Fibroblast of lung (primary cell): ENCODE results near the gene PRLR. TPM values are rescaled to one million over a fixed set of nuclear protein-coding genes. Genes with fewer than 3 reads are reported as not detected.
A peak's percentile ranks its signal among the peaks of the same experiment; 100 is the strongest.

ENCODE experiments used
- DNase-seq, 2 donors: peaks; one replicate each; pipeline versions ENCODE4 v3.0.0 to v3.0.0-alpha.2; 2010; ENCODE audit warnings: low read depth in 2 of 2
- H2AFZ ChIP-seq: 2 replicates; pipeline ENCODE4 v1.5.1; 2012; ENCODE audit warnings: low read length, control low read depth, inconsistent platforms
- H3K27ac ChIP-seq: 2 replicates; pipeline ENCODE4 v1.5.1; 2011; ENCODE audit warnings: low read length, control low read depth; ENCODE audit not compliant: insufficient read depth
- H3K27me3 ChIP-seq: 2 replicates; pipeline ENCODE4 v1.5.1; 2011; ENCODE audit warnings: mild to moderate bottlenecking, low read length; ENCODE audit not compliant: control insufficient read depth, insufficient read depth
- H3K36me3 ChIP-seq: 2 replicates; pipeline ENCODE4 v1.5.1; 2011; ENCODE audit warnings: low read length; ENCODE audit not compliant: control insufficient read depth, insufficient read depth
- H3K4me1 ChIP-seq: 2 replicates; pipeline ENCODE4 v1.5.1; 2011; ENCODE audit warnings: low read length; ENCODE audit not compliant: control insufficient read depth, insufficient read depth; ENCODE audit errors: extremely low read depth
- H3K4me2 ChIP-seq: 2 replicates; pipeline ENCODE4 v1.5.1; 2011; ENCODE audit warnings: low read length, control low read depth; ENCODE audit not compliant: insufficient read depth; ENCODE audit errors: extremely low read depth
- H3K4me3 ChIP-seq, 4 experiments: fragments of 200-600 bp in 1 of 4; sonication (generic) in 1 of 4; replicated peaks in 1 of 4; 2 replicates each; pipeline ENCODE4 v1.5.1; 2011 to 2016; ENCODE audit warnings: low read length in 4 of 4, low read depth in 3 of 4, mild to moderate bottlenecking in 3 of 4, control low read depth in 2 of 4, inconsistent platforms in 1 of 4, mixed read lengths in 1 of 4; ENCODE audit not compliant: insufficient read depth in 1 of 4; ENCODE audit errors: control extremely low read depth in 1 of 4
- H3K79me2 ChIP-seq: 2 replicates; pipeline ENCODE4 v1.5.1; 2012; ENCODE audit warnings: mild to moderate bottlenecking, low read length, inconsistent platforms; ENCODE audit not compliant: control insufficient read depth, insufficient read depth
- H3K9ac ChIP-seq: 2 replicates; pipeline ENCODE4 v1.5.1; 2011; ENCODE audit warnings: mild to moderate bottlenecking, low read length, control low read depth; ENCODE audit not compliant: insufficient read depth
- H3K9me3 ChIP-seq: 2 replicates; pipeline ENCODE4 v1.5.1; 2012; ENCODE audit warnings: low read depth, low read length; ENCODE audit not compliant: control insufficient read depth, insufficient read depth
- H4K20me1 ChIP-seq: 2 replicates; pipeline ENCODE4 v1.5.1; 2011; ENCODE audit warnings: low read length; ENCODE audit not compliant: control insufficient read depth, insufficient read depth; ENCODE audit errors: extremely low read depth
- EZH2 ChIP-seq: IDR thresholded peaks from 2 replicates; pipeline ENCODE4 v1.5.1; 2012; ENCODE audit warnings: low read length, control low read depth, mild to moderate bottlenecking; ENCODE audit errors: missing control alignments
- polyA plus RNA-seq, 2 donors: library from polyadenylated mRNA; depleted of rRNA in 1 of 2; stranded (reverse) in 1 of 2; unstranded in 1 of 2; fragments of >200 nt; gene quantifications; 2 replicates each; pipeline ENCODE4 v1.2.1, GENCODE V29; 2011 to 2012; ENCODE audit warnings: missing spikeins in 1 of 2
- total RNA-seq: library from RNA; depleted of rRNA; stranded (reverse); fragments of >200 nt; gene quantifications from 2 replicates; pipeline ENCODE4 v1.2.1, GENCODE V29; 2014
- TF ChIP-seq, protein P1 (sequence below), 2 donors: IDR thresholded peaks in 1 of 2; conservative IDR thresholded peaks in 1 of 2; 1 replicate in 1 of 2; 2 replicates in 1 of 2; pipeline ENCODE4 v1.5.1; 2011 to 2012; ENCODE audit warnings: low read length in 2 of 2, control low read depth in 1 of 2, inconsistent platforms in 1 of 2, low read depth in 1 of 2, mild to moderate bottlenecking in 1 of 2

The PRLR gene
- total and polyA plus RNA-seq, 2 donors (not counting 1 experiment from before 2014, with no cell fraction given) = 0.33 to 0.41 TPM

DNA sequence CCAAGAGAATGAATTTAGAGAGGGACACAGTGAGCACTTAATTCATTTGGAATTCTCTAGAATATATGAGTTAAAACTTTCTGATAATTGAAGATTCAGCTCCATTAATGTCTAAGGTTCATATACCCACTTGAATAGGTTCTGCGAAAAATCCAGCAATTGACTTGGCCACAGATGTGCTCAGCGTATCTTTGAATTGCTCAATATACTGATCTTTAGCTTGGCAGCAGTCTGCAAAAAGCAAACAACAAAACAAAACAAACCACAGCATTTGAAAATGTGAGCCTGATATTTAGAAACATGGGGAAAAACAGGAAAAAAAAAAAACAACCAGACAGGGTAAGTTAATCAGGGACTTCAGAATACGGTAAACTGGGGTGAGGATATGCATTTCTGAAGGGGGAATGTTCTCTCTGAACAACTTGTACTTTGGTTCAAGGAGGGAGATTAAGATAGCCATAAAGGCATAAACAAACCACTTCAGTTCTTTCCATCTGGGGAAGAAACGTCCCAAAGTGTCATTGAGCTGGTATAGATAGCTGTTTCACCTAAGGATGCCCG, 203.9 kb downstream of the PRLR start:
- TF ChIP-seq EZH2 = no peak
- TF ChIP-seq, protein P1, sequence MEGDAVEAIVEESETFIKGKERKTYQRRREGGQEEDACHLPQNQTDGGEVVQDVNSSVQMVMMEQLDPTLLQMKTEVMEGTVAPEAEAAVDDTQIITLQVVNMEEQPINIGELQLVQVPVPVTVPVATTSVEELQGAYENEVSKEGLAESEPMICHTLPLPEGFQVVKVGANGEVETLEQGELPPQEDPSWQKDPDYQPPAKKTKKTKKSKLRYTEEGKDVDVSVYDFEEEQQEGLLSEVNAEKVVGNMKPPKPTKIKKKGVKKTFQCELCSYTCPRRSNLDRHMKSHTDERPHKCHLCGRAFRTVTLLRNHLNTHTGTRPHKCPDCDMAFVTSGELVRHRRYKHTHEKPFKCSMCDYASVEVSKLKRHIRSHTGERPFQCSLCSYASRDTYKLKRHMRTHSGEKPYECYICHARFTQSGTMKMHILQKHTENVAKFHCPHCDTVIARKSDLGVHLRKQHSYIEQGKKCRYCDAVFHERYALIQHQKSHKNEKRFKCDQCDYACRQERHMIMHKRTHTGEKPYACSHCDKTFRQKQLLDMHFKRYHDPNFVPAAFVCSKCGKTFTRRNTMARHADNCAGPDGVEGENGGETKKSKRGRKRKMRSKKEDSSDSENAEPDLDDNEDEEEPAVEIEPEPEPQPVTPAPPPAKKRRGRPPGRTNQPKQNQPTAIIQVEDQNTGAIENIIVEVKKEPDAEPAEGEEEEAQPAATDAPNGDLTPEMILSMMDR (conservative IDR thresholded peaks at IDR 0.05 in 1 of 2, IDR thresholded peaks at IDR 0.05 in 1 of 2; ENCODE audit: low read depth in 1 of 2, low read length in 2 of 2) = no peak
- Histone ChIP-seq H3K27me3 (no peaks in the 10 kb centered on the region), H3K4me3 (no peak overlapping the region), H3K9ac (no peak overlapping the region), H3K79me2 (no peaks in the 10 kb centered on the region), H3K9me3 (no peaks in the 10 kb centered on the region), H3K4me2 (no peak overlapping the region), H3K4me1 (no peaks in the 10 kb centered on the region), H3K27ac (no peak overlapping the region), H3K36me3 (no peaks in the 10 kb centered on the region), H2AFZ (no peak overlapping the region), H4K20me1 (no peaks in the 10 kb centered on the region)
- peak in 1 of 2 donors; percentile 39 for DNase-seq

DNA sequence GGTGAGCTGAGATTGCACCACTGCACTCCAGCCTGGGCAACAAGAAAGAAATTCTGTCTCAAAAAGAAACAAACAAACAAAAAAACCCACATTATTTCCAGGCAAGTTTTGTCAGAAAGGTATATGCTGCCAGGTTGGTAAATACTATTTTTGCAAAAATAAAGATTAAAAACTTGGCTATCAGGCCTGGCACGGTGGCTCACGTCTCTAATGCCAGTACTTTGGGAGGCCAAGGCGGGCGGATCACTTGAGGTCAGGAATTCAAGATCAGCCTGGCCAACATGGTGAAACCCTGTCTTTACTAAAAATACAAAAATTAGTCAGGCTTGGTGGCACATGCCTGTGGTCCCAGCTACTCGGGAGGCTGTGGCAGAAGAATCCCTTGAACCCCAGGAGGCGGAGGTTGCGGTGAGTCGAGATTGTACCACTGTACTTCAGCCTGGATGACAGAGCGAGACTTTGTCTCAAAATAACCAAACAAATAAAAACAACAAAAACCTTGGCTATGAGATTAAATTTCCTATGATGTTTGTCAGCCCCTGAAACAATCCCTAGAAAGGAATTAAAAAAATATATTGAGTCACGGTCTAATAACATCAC, 205.3 kb downstream of the PRLR start:
- Histone ChIP-seq H3K27me3 (no peaks in the 10 kb centered on the region), H3K4me1 (no peaks in the 10 kb centered on the region), H3K36me3 (no peaks in the 10 kb centered on the region), H3K27ac (no peak overlapping the region), H3K9ac (no peak overlapping the region), H3K9me3 (no peaks in the 10 kb centered on the region), H2AFZ (no peak overlapping the region), H3K4me3 (no peak overlapping the region), H4K20me1 (no peaks in the 10 kb centered on the region), H3K4me2 (no peak overlapping the region), H3K79me2 (no peaks in the 10 kb centered on the region)
- no peak for TF ChIP-seq EZH2
- TF ChIP-seq, protein P1 (conservative IDR thresholded peaks at IDR 0.05 in 1 of 2, IDR thresholded peaks at IDR 0.05 in 1 of 2; ENCODE audit: low read depth in 1 of 2, low read length in 2 of 2) = no peak
- DNase-seq = no peak

DNA sequence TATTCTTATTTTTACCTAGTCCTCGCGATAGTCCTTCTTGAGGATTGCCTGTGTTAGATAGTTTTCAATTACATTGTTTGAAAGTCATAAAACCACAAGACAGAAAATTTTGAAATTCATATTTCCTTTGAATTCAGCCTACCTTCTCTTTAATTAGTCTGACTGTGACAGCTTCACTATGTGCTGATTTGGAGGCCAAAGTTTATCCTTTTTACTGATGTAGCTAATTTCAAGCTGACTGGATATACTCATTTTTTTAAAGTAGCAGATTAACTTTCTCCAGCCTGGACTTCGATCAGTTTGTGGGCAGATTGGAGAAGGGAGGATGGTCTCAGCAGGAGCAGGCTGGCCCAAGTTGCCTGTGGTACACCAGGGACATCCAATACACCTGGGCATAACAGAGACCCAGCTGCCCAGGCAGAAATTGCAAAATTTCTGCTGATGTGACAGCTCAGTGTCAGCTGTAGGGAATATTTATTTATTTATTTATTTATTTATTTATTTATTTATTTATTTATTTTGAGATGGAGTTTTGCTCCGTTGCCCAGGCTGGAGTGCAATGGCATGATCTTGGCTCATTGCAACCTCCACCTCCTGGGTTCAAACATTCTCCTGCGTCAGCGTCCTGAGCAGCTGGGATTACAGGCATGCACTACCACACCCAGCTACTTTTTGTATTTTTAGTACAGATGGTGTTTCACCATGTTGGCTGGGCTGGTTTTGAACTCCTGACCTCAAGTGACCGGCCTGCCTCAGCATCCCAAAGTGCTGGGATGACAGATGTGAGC, 206.7 kb downstream of the PRLR start:
- TF ChIP-seq, protein P1 (conservative IDR thresholded peaks at IDR 0.05 in 1 of 2, IDR thresholded peaks at IDR 0.05 in 1 of 2; ENCODE audit: low read depth in 1 of 2, low read length in 2 of 2) = no peak
- no peak for TF ChIP-seq EZH2

More for the DNA sequence above, 206.7 kb downstream of the PRLR start:
- Histone ChIP-seq H3K4me3 (no peak overlapping the region), H3K9ac (no peak overlapping the region), H3K27ac (no peak overlapping the region), H3K27me3 (no peaks in the 10 kb centered on the region), H4K20me1 (no peaks in the 10 kb centered on the region), H2AFZ (no peak overlapping the region), H3K79me2 (no peaks in the 10 kb centered on the region), H3K36me3 (no peaks in the 10 kb centered on the region), H3K4me2 (no peak overlapping the region), H3K9me3 (no peaks in the 10 kb centered on the region), H3K4me1 (no peaks in the 10 kb centered on the region)
- no peak for DNase-seq
